ENCODE measurements around the gene TMC1. TPM values are rescaled to one million over a fixed set of nuclear protein-coding genes. Genes with fewer than 3 reads are reported as not detected.

The TMC1 gene
- total RNA-seq, 4 donors from 2014 or later = under 0.01 to 0.95 (median 0.90) TPM; not detected in 1

GRCh38 chr9:72643651-72644050 is 122.2 kb downstream of the TMC1 start:
- TF ChIP-seq CTCF (IDR thresholded peaks at IDR 0.05) = no peak
- no peak for TF ChIP-seq POLR2A (IDR thresholded peaks at IDR 0.05)
- Histone ChIP-seq H3K4me1 (no peaks in the 10 kb centered on the region), H3K27ac (no peak overlapping the region), H3K27me3 (no peaks in the 10 kb centered on the region), H3K4me3 (no peak overlapping the region), H3K9me3 (no peaks in the 10 kb centered on the region), H3K36me3 (no peaks in the 10 kb centered on the region)
- intact Hi-C loops (cut with DNase I; ENCODE audit: low total_unique reads) = no loop called here
- DNase-seq = no peak

GRCh38 chr9:72646061-72646460 is 124.7 kb downstream of the TMC1 start:
- no peak for DNase-seq
- no peak overlapping the region for H3K27ac ChIP-seq
- H3K9me3 ChIP-seq = no peaks in the 10 kb centered on the region
- H3K4me1 ChIP-seq = no peaks in the 10 kb centered on the region
- TF ChIP-seq CTCF (IDR thresholded peaks at IDR 0.05) = no peak
- H3K4me3 ChIP-seq = no peak overlapping the region
- no peaks in the 10 kb centered on the region for H3K36me3 ChIP-seq
- intact Hi-C loops (cut with DNase I; ENCODE audit: low total_unique reads) = no loop called here
- no peaks in the 10 kb centered on the region for H3K27me3 ChIP-seq

DNA sequence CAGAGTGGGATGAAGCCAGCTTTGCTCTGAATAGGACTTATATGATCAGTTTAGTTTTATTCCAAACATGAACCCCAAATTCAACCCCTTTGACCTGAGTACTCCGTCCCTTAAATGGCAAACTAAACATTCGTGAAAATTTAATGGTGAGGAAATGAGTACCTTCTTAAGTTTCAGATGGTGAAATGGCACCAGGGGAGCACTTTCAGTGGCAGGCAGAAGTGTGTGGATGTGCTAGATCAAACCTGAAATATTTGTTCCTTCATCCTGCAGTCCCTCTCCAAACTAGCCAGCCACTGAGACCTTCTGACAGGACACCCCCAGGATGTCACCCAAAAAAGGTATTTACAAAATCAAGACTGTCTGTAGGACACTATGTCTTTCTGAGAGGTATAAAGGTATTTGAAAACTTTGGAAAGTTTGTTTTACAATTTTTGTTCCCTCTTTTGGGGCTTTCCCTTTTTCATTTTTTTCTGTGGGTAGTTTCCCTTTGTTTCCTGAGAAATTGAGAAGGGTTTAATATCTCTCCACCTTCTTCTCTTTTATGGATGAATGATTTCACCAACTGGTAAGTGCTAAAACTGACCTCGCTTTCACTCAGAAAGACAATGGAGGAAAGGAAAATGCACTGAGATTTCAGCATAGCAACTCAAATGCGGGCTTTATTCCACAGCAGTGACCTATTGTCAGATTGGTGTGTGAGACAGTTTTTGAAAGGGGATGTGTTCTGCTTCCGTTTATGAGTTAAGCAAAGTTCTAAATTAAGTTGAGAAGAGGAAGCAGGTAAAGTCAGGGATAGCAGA is 127.1 kb downstream of the TMC1 start:
- no peaks in the 10 kb centered on the region for H3K9me3 ChIP-seq
- no peak overlapping the region for H3K27ac ChIP-seq
- no peak overlapping the region for H3K4me3 ChIP-seq
- DNase-seq = no peak
- H3K4me1 ChIP-seq = no peaks in the 10 kb centered on the region
- no peaks in the 10 kb centered on the region for H3K27me3 ChIP-seq
- H3K36me3 ChIP-seq = no peaks in the 10 kb centered on the region
- TF ChIP-seq POLR2A (IDR thresholded peaks at IDR 0.05) (no peak), CTCF (IDR thresholded peaks at IDR 0.05) (no peak)
- intact Hi-C loops (cut with DNase I; ENCODE audit: low total_unique reads) = no loop called here

GRCh38 chr9:72649127-72649442 is 127.7 kb downstream of the TMC1 start:
- DNase-seq = no peak
- H3K9me3 ChIP-seq = no peaks in the 10 kb centered on the region
- H3K4me3 ChIP-seq = no peak overlapping the region
- H3K4me1 ChIP-seq = no peaks in the 10 kb centered on the region
- no peak overlapping the region for H3K27ac ChIP-seq
- H3K27me3 ChIP-seq = no peaks in the 10 kb centered on the region
- intact Hi-C loops (cut with DNase I; ENCODE audit: low total_unique reads) = no loop called here
- no peaks in the 10 kb centered on the region for H3K36me3 ChIP-seq
- TF ChIP-seq CTCF (IDR thresholded peaks at IDR 0.05) (no peak), POLR2A (IDR thresholded peaks at IDR 0.05) (no peak)

- Histone ChIP-seq H3K27ac (no peak overlapping the region), H3K36me3 (no peaks in the 10 kb centered on the region), H3K4me1 (no peaks in the 10 kb centered on the region), H3K4me3 (no peak overlapping the region), H3K9me3 (no peaks in the 10 kb centered on the region), H3K27me3 (no peaks in the 10 kb centered on the region)
- intact Hi-C loops (cut with DNase I; ENCODE audit: low total_unique reads) = no loop called here
- TF ChIP-seq POLR2A (IDR thresholded peaks at IDR 0.05) = no peak
- no peak for TF ChIP-seq CTCF (IDR thresholded peaks at IDR 0.05)
- no peak for DNase-seq
Observed at GRCh38 chr9:72650206-72650605, 128.8 kb downstream of the TMC1 start.
